H1 (cell line): ENCODE measurements around the gene ADAMTS9. TPM values are rescaled to one million over a fixed set of nuclear protein-coding genes. Genes with fewer than 3 reads are reported as not detected.

ENCODE experiments used
- CTCF ChIA-PET: fragments of 300-600 bp; sonication (Branson Sonifier 250); formaldehyde crosslinking; loops from one replicate; lab custom pipeline; 2021; ENCODE audit not compliant: partially characterized antibody; lab: Charles Lee
- POLR2A ChIA-PET: fragments of 300-600 bp; sonication (Branson Sonifier 250); formaldehyde crosslinking; loops from one replicate; lab custom pipeline; 2021; ENCODE audit warnings: inconsistent platforms; ENCODE audit not compliant: partially characterized antibody; lab: Charles Lee
- DNase-seq, 2 experiments: peaks; one replicate each; pipeline versions ENCODE4 v3.0.0 to v3.0.0-alpha.2; 2010 to 2022; ENCODE audit warnings: low spot score in 2 of 2, low read depth in 1 of 2, mixed read lengths in 1 of 2
- FAIRE-seq: peaks from 2 replicates; lab custom pipeline; 2011; peaks lifted over from hg19 to GRCh38; lab: Jason Lieb, UNC
- H2AFZ ChIP-seq: 2 replicates; pipeline ENCODE4 v1.8.1; 2012; ENCODE audit warnings: low read length, inconsistent platforms
- H2AK5ac ChIP-seq: 2 replicates; pipeline ENCODE4 v1.6.1; 2013; ENCODE audit warnings: low read depth, low read length
- H2BK120ac ChIP-seq: replicated peaks from 2 replicates; pipeline ENCODE3; 2013; ENCODE audit warnings: low read depth, low read length, inconsistent platforms
- H2BK12ac ChIP-seq: 2 replicates; pipeline ENCODE4 v1.6.1; 2013; ENCODE audit warnings: low read depth, low read length
- H2BK15ac ChIP-seq: 2 replicates; pipeline ENCODE4 v1.6.1; 2013; ENCODE audit warnings: low read length
- H2BK20ac ChIP-seq: 2 replicates; pipeline ENCODE4 v1.6.1; 2013; ENCODE audit warnings: low read length
- H2BK5ac ChIP-seq: 2 replicates; pipeline ENCODE4 v1.6.1; 2013; ENCODE audit warnings: low read depth, low read length
- H3K14ac ChIP-seq: 2 replicates; pipeline ENCODE4 v1.6.1; 2013; ENCODE audit warnings: inconsistent platforms; ENCODE audit not compliant: insufficient read length
- H3K18ac ChIP-seq: 2 replicates; pipeline ENCODE4 v1.6.1; 2013; ENCODE audit warnings: low read length; ENCODE audit errors: extremely low read depth
- H3K23ac ChIP-seq: 2 replicates; pipeline ENCODE4 v1.6.1; 2013; ENCODE audit warnings: inconsistent platforms; ENCODE audit not compliant: insufficient read length
- H3K23me2 ChIP-seq: 2 replicates; pipeline ENCODE4 v1.6.1; 2013; ENCODE audit warnings: low read depth, low read length
- H3K27ac ChIP-seq: 2 replicates; pipeline ENCODE4 v1.6.1; 2011; ENCODE audit warnings: low read depth, low read length, inconsistent platforms
- H3K27me3 ChIP-seq, 4 experiments: replicated peaks in 1 of 4; 1 replicate in 1 of 4; 2 replicates in 3 of 4; pipeline versions ENCODE4 v1.6.1 to v1.8.1; 2011 to 2013; ENCODE audit warnings: low read length in 3 of 4, mild to moderate bottlenecking in 3 of 4, inconsistent platforms in 2 of 4, mixed read lengths in 2 of 4, moderate library complexity in 1 of 4; ENCODE audit not compliant: control insufficient read depth in 3 of 4, insufficient read depth in 3 of 4; ENCODE audit errors: extremely low read depth in 1 of 4
- H3K36me3 ChIP-seq, 4 experiments: 2 replicates each; pipeline versions ENCODE4 v1.6.1 to v1.8.1; 2011 to 2013; ENCODE audit warnings: mild to moderate bottlenecking in 4 of 4, low read length in 3 of 4, moderate library complexity in 2 of 4, control low read depth in 1 of 4, inconsistent platforms in 1 of 4; ENCODE audit not compliant: insufficient read depth in 4 of 4, control insufficient read depth in 2 of 4
- H3K4ac ChIP-seq: replicated peaks from 2 replicates; pipeline ENCODE3; 2013; ENCODE audit warnings: low read length, low read depth, mixed read lengths, inconsistent platforms; ENCODE audit not compliant: insufficient read length
- H3K4me1 ChIP-seq, 4 experiments: replicated peaks in 1 of 4; 1 replicate in 1 of 4; 2 replicates in 3 of 4; pipeline versions ENCODE4 v1.6.1 to v1.8.1; 2011 to 2013; ENCODE audit warnings: low read length in 3 of 4, inconsistent platforms in 2 of 4, mixed read lengths in 1 of 4; ENCODE audit not compliant: insufficient read depth in 4 of 4, control insufficient read depth in 3 of 4
- H3K4me2 ChIP-seq, 2 experiments: 2 replicates each; pipeline versions ENCODE4 v1.6.1 to v1.8.1; 2011 to 2013; ENCODE audit warnings: low read depth in 2 of 2, low read length in 2 of 2, control low read depth in 1 of 2, inconsistent platforms in 1 of 2, mild to moderate bottlenecking in 1 of 2; ENCODE audit not compliant: insufficient read depth in 1 of 2
- H3K4me3 ChIP-seq, 4 experiments: fragments of 200-600, 300-600 bp in 1 of 4; sonication (generic), shearing (Covaris generic), sonication (Bioruptor Twin) in 1 of 4; 2 replicates each; pipeline versions ENCODE4 v1.5.1 to v1.8.1; 2011 to 2016; ENCODE audit warnings: low read length in 4 of 4, low read depth in 3 of 4, control low read depth in 2 of 4, inconsistent platforms in 2 of 4, mild to moderate bottlenecking in 2 of 4, mixed read lengths in 1 of 4, moderate library complexity in 1 of 4; ENCODE audit not compliant: insufficient read depth in 2 of 4; ENCODE audit errors: extremely low read depth in 1 of 4
- H3K56ac ChIP-seq: replicated peaks from 2 replicates; pipeline ENCODE3; 2013; ENCODE audit warnings: low read depth, mild to moderate bottlenecking, mixed read lengths, low read length, inconsistent platforms; ENCODE audit not compliant: insufficient read length
- H3K79me1 ChIP-seq: 2 replicates; pipeline ENCODE4 v1.6.1; 2013; ENCODE audit warnings: low read depth, low read length, control low read depth
- H3K79me2 ChIP-seq, 2 experiments: 2 replicates each; pipeline versions ENCODE4 v1.6.1 to v1.8.1; 2012 to 2013; ENCODE audit warnings: low read length in 2 of 2, mild to moderate bottlenecking in 2 of 2, inconsistent platforms in 1 of 2; ENCODE audit not compliant: insufficient read depth in 2 of 2, control insufficient read depth in 1 of 2
- H3K9ac ChIP-seq, 4 experiments: replicated peaks in 1 of 4; 1 replicate in 1 of 4; 2 replicates in 3 of 4; pipeline versions ENCODE4 v1.6.1 to v1.8.1; 2011 to 2013; ENCODE audit warnings: low read depth in 3 of 4, low read length in 3 of 4, control low read depth in 2 of 4, mild to moderate bottlenecking in 2 of 4, moderate library complexity in 2 of 4, inconsistent platforms in 1 of 4; ENCODE audit errors: extremely low read depth in 1 of 4
- H3K9me3 ChIP-seq, 2 experiments: 2 replicates each; pipeline versions ENCODE4 v1.6.1 to v1.8.1; 2012 to 2013; ENCODE audit warnings: mild to moderate bottlenecking in 2 of 2, moderate library complexity in 2 of 2, control low read depth in 1 of 2, inconsistent platforms in 1 of 2, low read depth in 1 of 2, low read length in 1 of 2, mixed read lengths in 1 of 2; ENCODE audit not compliant: insufficient read depth in 2 of 2
- H4K20me1 ChIP-seq, 2 experiments: replicated peaks in 1 of 2; 2 replicates each; pipeline versions ENCODE3 to v1.8.1; 2011 to 2013; ENCODE audit warnings: inconsistent platforms in 2 of 2, low read length in 2 of 2, mild to moderate bottlenecking in 1 of 2; ENCODE audit not compliant: insufficient read depth in 2 of 2, control insufficient read depth in 1 of 2
- H4K5ac ChIP-seq: 2 replicates; pipeline ENCODE4 v1.6.1; 2013; ENCODE audit warnings: low read length, low read depth, mixed read lengths, inconsistent platforms; ENCODE audit not compliant: insufficient read length
- H4K8ac ChIP-seq: 2 replicates; pipeline ENCODE4 v1.8.0; 2013; ENCODE audit warnings: mild to moderate bottlenecking, moderate library complexity, low read length, inconsistent platforms; ENCODE audit not compliant: insufficient read depth; ENCODE audit errors: extremely low read depth
- H4K91ac ChIP-seq: replicated peaks from 2 replicates; pipeline ENCODE3; 2013; ENCODE audit warnings: low read length, mixed read lengths, inconsistent platforms; ENCODE audit not compliant: insufficient read length
- PHF8 ChIP-seq: fragments of 200-600 bp; sonication (generic); conservative IDR thresholded peaks from 2 replicates; pipeline ENCODE4 v1.7.1; 2012; ENCODE audit warnings: low read depth, mild to moderate bottlenecking, inconsistent platforms, low read length, moderate library complexity
- RAD21 ChIP-seq, 2 experiments: IDR thresholded peaks in 1 of 2; conservative IDR thresholded peaks in 1 of 2; 2 replicates each; pipeline ENCODE4 v1.6.1; 2011; ENCODE audit warnings: low read depth in 2 of 2, low read length in 2 of 2, improper control_type of control experiment in 1 of 2, inconsistent platforms in 1 of 2, mild to moderate bottlenecking in 1 of 2, moderate library complexity in 1 of 2
- WGBS, 2 experiments: shearing (Covaris generic) in 1 of 2; methylation state at CpG; one replicate each; pipeline versions ENCODE4 v1.1.6 to v1.1.7; 2013 to 2015; ENCODE audit warnings: low lambda C conversion rate in 2 of 2, mixed read lengths in 2 of 2, inconsistent platforms in 1 of 2, low coverage in 1 of 2, missing lambda C conversion rate in 1 of 2; ENCODE audit not compliant: insufficient replicate concordance in 2 of 2, insufficient coverage in 1 of 2, insufficient read length in 1 of 2; ENCODE audit errors: extremely low coverage in 1 of 2, missing lambda C conversion rate in 1 of 2; 5-methylcytosine and 5-hydroxymethylcytosine counted together
- long read RNA-seq, 2 experiments: library from RNA in 1 of 2; library from capped mRNA in 1 of 2; stranded (forward); transcript quantifications; one replicate each; pipeline ENCODE4 v2.0.0, GENCODE V29; 2021; ENCODE audit warnings: inconsistent platforms in 1 of 2
- polyA minus RNA-seq, 3 experiments: library from RNA; depleted of rRNA, polyadenylated mRNA; stranded (reverse); fragments of >200 nt; gene quantifications; 1 replicate in 2 of 3; 2 replicates in 1 of 3; pipeline ENCODE4 v1.2.3, GENCODE V29; 2011
- polyA plus RNA-seq, 7 experiments: library from polyadenylated mRNA; depleted of rRNA in 3 of 7; stranded (reverse) in 5 of 7; unstranded in 2 of 7; fragments of >200 nt in 5 of 7; fragments of 200-250 nt in 2 of 7; gene quantifications; 1 replicate in 5 of 7; 2 replicates in 1 of 7; 4 replicates in 1 of 7; pipeline versions ENCODE4 v1.2.1 to v1.2.3, GENCODE V29; 2011 to 2013; ENCODE audit warnings: missing spikeins in 2 of 7, mixed read lengths in 2 of 7
- total RNA-seq: library from RNA; stranded (reverse); fragmentation: NEBNext Ultra II Directional; extraction: Animal tissue kit (Norgen Biotek cat#: 25700); gene quantifications from 2 replicates; pipeline ENCODE4 v1.2.1, GENCODE V29; 2021

ADAMTS9 gene, protein sequence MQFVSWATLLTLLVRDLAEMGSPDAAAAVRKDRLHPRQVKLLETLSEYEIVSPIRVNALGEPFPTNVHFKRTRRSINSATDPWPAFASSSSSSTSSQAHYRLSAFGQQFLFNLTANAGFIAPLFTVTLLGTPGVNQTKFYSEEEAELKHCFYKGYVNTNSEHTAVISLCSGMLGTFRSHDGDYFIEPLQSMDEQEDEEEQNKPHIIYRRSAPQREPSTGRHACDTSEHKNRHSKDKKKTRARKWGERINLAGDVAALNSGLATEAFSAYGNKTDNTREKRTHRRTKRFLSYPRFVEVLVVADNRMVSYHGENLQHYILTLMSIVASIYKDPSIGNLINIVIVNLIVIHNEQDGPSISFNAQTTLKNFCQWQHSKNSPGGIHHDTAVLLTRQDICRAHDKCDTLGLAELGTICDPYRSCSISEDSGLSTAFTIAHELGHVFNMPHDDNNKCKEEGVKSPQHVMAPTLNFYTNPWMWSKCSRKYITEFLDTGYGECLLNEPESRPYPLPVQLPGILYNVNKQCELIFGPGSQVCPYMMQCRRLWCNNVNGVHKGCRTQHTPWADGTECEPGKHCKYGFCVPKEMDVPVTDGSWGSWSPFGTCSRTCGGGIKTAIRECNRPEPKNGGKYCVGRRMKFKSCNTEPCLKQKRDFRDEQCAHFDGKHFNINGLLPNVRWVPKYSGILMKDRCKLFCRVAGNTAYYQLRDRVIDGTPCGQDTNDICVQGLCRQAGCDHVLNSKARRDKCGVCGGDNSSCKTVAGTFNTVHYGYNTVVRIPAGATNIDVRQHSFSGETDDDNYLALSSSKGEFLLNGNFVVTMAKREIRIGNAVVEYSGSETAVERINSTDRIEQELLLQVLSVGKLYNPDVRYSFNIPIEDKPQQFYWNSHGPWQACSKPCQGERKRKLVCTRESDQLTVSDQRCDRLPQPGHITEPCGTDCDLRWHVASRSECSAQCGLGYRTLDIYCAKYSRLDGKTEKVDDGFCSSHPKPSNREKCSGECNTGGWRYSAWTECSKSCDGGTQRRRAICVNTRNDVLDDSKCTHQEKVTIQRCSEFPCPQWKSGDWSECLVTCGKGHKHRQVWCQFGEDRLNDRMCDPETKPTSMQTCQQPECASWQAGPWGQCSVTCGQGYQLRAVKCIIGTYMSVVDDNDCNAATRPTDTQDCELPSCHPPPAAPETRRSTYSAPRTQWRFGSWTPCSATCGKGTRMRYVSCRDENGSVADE (N-terminal part only)
- 0.36 and 0.41 TPM in 2 replicates for total RNA-seq
- 0.13 and 0.20 TPM in 2 replicates for polyA plus RNA-seq (2011; rRNA removed)
- 0.27 TPM for polyA plus RNA-seq (2011; cell fraction: cytosol; rRNA removed)
- 0.41 TPM for polyA plus RNA-seq (2011; cell fraction: nucleus; rRNA removed)
- 0.32 to 0.50 TPM (median 0.38 TPM) in 4 replicates for polyA plus RNA-seq (2012, experiment 1 of 2)
- 0.28 TPM for polyA plus RNA-seq (2012, experiment 2 of 2)
- polyA plus RNA-seq (2013, experiment 1 of 2): 0.36 TPM
- 0.29 TPM for polyA plus RNA-seq (2013, experiment 2 of 2)
- 1.1 and 1.2 TPM in 2 replicates for polyA minus RNA-seq (2011; rRNA and poly(A)+ RNA removed)
- 1.0 TPM for polyA minus RNA-seq (2011; cell fraction: cytosol; rRNA and poly(A)+ RNA removed)
- polyA minus RNA-seq (2011; cell fraction: nucleus; rRNA and poly(A)+ RNA removed): 1.9 TPM
- long read RNA-seq, experiment 1: 0 reads
- long read RNA-seq, experiment 2: 0 reads

DNA sequence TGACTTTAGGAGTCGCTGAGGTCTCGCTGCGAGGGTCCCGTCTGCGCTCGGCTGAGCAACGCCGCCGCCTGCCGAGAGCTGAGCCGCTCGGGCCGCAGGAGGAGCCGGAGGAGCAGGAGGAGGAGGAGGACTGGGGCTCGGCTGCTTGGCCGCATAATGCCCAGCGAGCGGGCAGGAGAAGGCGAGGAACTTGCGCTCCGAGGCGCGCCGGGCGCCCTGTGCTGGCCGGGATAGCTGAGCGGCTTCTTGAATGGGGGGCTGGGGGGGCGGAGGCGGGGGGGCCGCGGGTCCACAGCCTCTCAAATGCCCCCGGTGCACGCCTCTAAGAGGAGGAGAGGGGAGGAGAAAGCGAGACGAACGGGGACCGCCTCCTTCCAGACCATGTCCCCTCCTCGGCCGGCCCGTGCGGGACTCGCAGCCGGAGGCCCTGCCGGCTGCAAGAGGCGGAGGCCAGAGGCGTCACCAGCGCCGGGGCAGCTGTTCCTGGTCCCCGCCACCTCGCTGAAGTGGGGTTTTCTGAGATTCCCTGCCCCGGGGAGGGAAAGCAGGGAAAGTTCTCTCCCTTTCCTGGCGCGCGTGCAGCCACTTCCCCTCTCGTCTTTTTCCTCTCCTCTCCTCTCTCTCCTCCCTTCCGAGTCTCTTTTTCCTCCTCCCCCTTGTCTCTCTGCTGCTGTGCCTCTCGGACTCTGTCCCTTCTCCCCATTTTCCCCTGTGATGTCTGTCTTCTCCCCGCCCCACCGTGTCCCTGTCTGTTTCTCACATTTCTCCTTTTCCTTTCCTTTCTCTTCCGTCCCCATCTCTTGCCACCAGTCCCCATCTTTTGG, at the start of gene ADAMTS9:
Gene ADAMTS9 (minus strand): TSS at position 220 of the 824 bp plus-strand sequence. CDS start 343 bp downstream, outside the sequence.
- no peaks in the 10 kb centered on the region for H3K9me3 ChIP-seq
- H3K56ac ChIP-seq: no peak within 1 kb of the TSS
- H3K4me2 ChIP-seq: peak within 1 kb of the TSS; percentile 90 to 97
- FAIRE-seq (no peak), DNase-seq (peak in 1 of 2 experiments; percentile 82)
- no peak within 1 kb of the TSS for H2BK20ac ChIP-seq
- H3K18ac ChIP-seq: no peak within 1 kb of the TSS; the same call in 1 of the 2 replicates
- H3K79me1 ChIP-seq: no peaks in the 10 kb centered on the region
- no peak within 1 kb of the TSS for H4K5ac ChIP-seq
- no peak within 1 kb of the TSS for H2BK120ac ChIP-seq
- H3K79me2 ChIP-seq: no peaks in the 10 kb centered on the region
- H3K4me3 ChIP-seq: peak within 1 kb of the TSS; percentile 65 to 78 (median 68)
- POLR2A ChIA-PET: interaction anchor here (1.0 kb wide), 1 partner anchor 19 kb away, joined by 3 read pairs; no protein-coding TSS in a partner anchor
- 1% methylated on average over 39 of the region's 60 CpGs; no CpG with 5 or more reads in 1 of the 2 experiments for WGBS, 2 experiments
- H2AK5ac ChIP-seq: no peak within 1 kb of the TSS
- H3K9ac ChIP-seq: no peak within 1 kb of the TSS; a peak in 1 of 7 replicates
- no peak within 1 kb of the TSS for H2BK5ac ChIP-seq
- no peak within 1 kb of the TSS for H3K4ac ChIP-seq
- peak within 1 kb of the TSS; percentile 73; the same call in 1 of the 2 replicates for H2BK12ac ChIP-seq
- H3K4me1 ChIP-seq: peaks cover 6 to 22% (median 13%) of the 10 kb centered on the region in 4 experiments
- H3K23ac ChIP-seq: no peak within 1 kb of the TSS
- peaks cover 27% of the 10 kb centered on the region; the same call in 1 of the 2 replicates for H3K23me2 ChIP-seq
- no peak within 1 kb of the TSS for H4K8ac ChIP-seq
- no peaks in the 10 kb centered on the region for H3K36me3 ChIP-seq
- H2BK15ac ChIP-seq: no peak within 1 kb of the TSS
- peaks cover 0 to 2% of the 10 kb centered on the region in 2 experiments for H4K20me1 ChIP-seq
- CTCF ChIA-PET: interaction anchor here (0.6 to 1.4 kb wide), 6 partner anchors 19 to 345 kb away, joined by 3 to 4 read pairs (median 3); no protein-coding TSS in a partner anchor
- no peak within 1 kb of the TSS for H4K91ac ChIP-seq
- H3K14ac ChIP-seq: no peak within 1 kb of the TSS
- peaks cover 27 to 65% (median 54%) of the 10 kb centered on the region in 4 experiments for H3K27me3 ChIP-seq
- H3K27ac ChIP-seq: no peak within 1 kb of the TSS
- H2AFZ ChIP-seq: peak within 1 kb of the TSS; percentile 90; the same call in 1 of the 2 replicates
- TF ChIP-seq PHF8 (0 out of 2 replicates have a peak, but pooled peaks have one; percentile 11), RAD21 (IDR thresholded peaks at IDR 0.05 in 1 of 2, conservative IDR thresholded peaks at IDR 0.05 in 1 of 2; ENCODE audit: low read depth in 2 of 2, low read length in 2 of 2) (peak in 1 of 2 experiments; percentile 34; a peak in 2 of 4 replicates)
